NCI-H345 (cell line): ENCODE results near the gene ATP2B2.

Experiments used
- DNase-seq: peaks from one replicate; lab custom pipeline; 2025; lab: John Stamatoyannopoulos, UW

The ATP2B2 gene

GRCh38 chr3:10328460-10329071 is 176.8 kb downstream of the ATP2B2 start:
- DNase-seq = no peak

DNA sequence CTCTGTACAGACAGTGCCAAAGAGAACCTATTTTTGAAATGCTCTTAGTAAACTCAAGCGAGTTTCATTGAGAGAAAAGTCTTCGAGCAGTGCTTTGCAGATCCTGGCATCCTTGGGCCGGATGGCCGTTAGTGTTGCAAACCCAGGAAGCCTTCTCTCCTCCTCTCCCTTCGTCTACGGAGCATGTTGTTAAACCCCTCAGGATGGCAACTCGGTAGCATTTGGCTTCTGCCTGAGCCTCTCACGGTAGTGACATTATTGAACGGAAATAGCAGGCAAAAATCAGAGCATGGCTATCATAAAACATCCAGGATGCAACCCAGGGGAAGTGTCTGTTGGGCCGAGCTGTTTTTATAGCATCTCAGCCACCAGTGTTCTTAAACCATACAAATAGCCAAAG is 177.8 kb downstream of the ATP2B2 start:
- DNase-seq = no peak

DNA sequence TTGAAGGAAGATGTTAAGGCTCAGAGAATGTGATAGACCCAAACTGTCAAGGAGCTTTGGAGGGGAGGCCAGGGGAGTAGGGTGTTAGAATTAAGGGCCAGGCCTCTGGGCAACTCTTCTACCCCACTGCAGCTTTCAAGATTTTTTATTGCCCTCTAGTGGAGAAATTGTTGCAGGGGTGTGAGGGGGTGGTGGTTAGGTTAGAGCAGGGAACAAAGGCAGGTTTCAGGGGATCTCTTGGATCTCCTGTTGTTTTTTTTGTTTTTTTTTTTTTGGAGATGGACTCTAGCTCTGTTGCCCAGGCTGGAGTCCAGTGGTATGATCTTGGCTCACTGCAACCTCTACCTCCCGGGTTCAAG is 183.1 kb downstream of the ATP2B2 start:
- peak; percentile 3 for DNase-seq

DNA sequence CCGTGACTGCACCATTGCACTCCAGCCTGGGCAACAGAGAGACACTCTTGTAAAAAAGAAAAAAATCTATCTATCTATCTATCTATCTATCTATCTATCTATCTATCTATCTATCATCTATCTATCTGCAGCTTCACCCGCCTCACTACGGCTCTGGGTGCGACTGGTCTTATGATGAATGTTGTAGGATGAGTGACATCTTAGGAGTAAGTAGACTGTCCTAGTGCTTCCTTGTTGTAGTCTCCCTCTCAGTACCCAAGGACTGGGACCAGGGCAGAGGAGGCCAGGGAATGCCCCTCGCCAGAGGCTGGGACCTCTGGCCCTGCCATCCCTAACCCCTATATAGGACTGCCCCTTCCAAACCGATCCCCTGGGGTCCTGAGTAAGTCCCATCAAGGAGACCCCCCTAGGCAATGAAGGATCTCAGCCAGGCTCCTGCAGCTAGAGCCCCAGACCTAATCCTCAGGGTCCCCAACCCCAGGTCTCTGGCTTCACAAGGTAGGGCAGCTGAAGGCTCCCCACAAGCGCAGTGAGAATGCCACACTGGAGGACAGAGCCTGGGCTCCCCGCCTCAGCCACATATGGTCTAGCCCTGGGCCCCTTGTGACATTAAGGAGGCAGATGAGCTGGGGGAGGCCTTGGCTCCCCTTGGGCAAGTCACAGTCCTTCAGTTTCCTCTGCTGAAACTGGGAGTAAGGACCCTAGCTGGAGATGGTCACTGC is 183.6 kb downstream of the ATP2B2 start:
- no peak for DNase-seq

DNA sequence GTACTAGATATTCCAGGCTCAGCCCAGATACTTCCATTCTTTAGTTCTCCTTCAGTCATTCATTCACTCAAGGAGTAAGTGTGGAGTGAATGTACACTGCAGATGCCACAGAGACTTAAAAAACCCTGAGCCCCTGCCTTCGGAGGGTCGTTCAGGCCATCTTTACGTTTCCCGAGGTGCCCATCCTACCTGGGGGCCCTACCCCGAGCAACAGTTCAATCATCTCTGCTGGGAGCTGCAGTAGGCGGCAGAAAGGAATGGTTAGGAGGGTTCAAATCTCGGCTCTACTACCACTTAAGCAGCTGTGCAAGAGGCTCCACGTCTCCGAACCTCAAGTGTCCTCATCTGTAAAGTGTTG is 185.1 kb downstream of the ATP2B2 start:
- no peak for DNase-seq

DNA sequence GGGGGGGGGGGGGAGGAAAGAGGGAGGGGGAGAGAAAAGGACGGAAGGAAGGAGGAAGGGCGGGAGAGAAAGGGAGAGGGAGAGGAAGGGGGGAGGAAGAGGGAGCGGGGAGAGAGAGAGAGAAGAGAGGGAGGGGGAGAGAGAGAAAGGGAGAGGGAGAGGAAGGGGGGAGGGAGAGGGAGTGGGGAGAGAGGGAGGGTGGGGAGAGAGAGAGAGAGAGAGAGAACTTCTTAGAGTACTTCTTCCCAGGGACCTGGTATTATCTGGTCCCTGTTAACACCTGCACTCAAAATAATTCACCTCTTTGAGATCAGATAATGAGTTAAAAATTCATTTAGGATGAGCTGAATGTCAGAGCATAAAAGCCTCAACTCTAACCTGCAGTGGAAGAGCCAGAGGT is 185.6 kb downstream of the ATP2B2 start:
- no peak for DNase-seq

GRCh38 chr3:10319251-10319650 is 186.1 kb downstream of the ATP2B2 start:
- no peak for DNase-seq

- DNase-seq = no peak
Measured at GRCh38 chr3:10317961-10318350, 187.4 kb downstream of the ATP2B2 start.

DNA sequence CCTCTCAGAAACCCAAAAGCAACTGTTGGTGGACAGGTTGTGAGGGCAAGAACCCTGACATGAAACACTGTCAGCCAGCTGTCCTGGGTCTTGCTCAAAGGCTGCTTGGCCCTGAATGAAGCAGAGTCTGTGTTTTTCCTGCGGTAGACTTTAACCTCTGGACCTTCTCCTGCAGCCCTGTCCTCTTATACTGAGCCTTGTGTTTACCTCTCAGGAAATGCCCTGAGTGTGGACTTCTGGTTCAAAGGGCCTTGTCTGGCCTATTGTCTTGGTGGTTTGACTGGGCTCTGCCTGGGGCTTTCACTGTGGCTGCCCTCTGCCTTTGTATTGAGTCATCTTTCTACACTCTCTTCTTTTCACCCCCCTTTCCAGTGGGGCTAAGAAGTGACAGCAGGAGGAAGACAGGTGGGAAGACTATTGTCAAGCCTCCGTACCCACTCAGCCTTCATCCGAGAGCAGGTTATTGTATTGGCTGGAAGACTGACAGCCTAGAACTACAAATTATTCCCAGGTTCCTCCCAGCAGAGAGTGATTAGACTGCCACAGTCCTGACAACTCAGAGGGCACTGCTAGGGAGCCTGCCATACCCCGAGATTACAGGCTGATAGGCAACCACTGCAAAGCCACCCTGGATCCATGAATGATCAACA is 187.9 kb downstream of the ATP2B2 start:
- no peak for DNase-seq

- DNase-seq = no peak
Measured at GRCh38 chr3:10315771-10316344, 189.5 kb downstream of the ATP2B2 start.

DNA sequence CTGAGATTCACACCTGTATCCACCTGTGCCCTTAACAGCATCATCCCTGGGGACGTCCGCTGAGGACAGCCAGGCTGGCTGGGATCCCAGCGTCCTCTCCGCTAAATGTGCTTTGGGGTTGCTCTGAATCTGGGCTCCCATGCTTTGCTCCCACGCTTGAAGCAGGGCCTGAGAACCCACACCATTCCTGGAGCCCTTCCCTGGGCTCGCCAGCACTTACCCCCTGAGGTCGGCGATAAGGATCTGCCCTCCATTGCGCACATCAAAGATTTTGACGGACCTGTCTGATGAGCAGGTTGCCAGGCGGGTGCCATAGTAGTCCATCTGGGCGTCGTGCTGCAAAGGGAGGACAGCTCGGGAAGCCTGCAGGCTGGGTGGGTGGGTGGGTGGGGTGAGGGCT is 190.3 kb downstream of the ATP2B2 start:
- no peak for DNase-seq

DNA sequence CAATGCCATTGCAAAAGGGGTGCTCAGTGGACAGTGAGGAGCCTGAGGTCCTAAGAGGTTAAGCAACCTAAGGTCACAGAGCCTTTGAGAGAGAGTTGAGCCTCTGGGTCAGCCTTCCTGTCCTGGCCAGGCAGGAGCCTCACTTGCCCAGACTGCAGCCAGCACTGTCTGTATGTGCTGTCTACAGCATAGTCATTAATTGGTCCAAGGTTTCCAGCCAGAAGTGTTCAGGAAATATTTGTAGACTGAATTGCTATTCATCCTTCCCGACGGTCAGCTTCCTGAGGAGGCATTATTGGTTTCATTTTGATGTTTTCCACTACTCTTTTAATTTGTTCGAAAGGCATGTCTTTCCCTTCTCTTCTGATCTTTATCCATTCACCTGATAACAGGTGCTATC is 192.5 kb downstream of the ATP2B2 start:
- DNase-seq = no peak

DNA sequence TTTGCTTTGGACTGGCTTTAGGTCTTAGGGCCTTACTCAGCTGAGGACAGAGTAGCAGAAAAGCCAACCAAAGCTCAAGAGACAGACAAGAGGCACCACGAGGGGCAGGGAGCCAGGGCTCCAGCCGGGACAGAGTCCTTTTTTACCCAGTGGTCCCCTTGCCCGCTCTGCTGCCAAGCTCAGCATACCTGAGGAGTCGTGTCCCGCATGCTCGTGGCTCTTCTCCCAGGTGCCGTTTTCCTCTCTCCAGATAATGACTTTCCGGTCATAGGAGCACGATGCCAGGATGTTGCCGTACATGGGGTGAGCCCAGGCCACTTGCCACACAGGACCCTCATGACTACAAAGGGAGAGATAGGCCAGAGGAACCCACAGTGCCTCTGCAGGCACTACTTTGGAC is 193.0 kb downstream of the ATP2B2 start:
- DNase-seq = no peak

DNA sequence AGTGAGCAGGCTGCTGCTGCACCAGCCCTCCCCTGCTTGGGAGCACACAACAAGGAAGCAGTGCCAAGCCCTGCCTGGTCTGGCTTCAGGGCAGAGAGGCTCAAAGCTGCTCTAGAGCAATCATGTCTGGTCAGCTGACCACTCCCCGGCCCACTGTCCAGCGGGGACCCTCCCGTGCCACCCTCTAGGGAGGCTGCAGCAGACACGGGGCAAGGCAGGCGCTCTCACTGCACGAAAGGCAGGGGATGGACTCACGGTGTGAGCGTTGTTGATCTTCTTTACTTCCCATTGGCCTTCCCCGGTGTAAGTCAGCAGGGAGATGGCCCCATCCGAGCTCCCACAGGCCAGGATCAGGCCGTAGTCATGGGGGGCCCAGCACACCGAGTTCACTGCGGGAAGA is 193.7 kb downstream of the ATP2B2 start:
- DNase-seq = no peak

- no peak for DNase-seq
Measured at GRCh38 chr3:10310578-10310977, 194.8 kb downstream of the ATP2B2 start.

DNA sequence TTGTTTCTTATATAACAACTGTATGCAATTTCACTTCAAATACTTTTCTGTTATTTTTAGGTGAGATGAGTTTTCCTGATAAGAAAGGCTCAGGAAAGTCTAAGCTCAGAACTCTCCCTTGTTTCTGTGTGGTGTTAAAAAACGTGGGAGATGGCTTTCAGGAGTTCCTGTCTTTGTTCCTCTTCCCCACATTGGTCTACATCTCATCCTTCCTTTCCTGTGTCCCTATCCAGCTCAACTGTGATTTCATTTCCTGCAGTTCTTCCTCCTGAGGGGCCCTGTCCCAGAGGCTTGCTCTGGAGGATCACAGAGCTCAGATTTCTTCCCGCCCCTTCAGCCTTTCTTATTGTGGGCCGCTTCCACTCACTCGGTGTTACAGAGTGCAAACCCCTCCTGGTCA is 195.7 kb downstream of the ATP2B2 start:
- DNase-seq = no peak

GRCh38 chr3:10308678-10309077 is 196.7 kb downstream of the ATP2B2 start:
- no peak for DNase-seq

- no peak for DNase-seq
Measured at GRCh38 chr3:10306156-10306555, 199.2 kb downstream of the ATP2B2 start.

- DNase-seq = no peak
Measured at GRCh38 chr3:10305331-10305902, 200.0 kb downstream of the ATP2B2 start.

DNA sequence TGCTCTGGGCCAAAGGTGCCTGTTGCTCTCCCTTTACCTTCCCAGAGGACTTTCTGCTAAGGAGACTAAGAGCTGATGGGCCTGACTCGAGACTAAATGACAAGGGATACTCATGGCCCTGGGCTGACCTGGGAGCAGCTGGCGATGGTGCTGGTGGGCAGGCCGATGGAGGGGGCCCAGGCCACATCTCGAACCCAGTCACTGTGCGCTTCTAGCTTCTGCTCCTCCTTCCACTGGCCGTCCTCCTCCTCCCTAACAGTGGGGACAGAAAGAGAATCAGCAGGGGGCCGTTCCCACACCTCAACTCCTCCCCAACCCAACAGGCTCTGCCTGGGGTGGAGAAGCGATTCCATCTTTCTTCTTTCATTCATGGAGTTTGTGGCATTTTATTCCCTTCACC is 200.5 kb downstream of the ATP2B2 start:
- DNase-seq = no peak

- DNase-seq = no peak
Measured at GRCh38 chr3:10303785-10304184, 201.6 kb downstream of the ATP2B2 start.

DNA sequence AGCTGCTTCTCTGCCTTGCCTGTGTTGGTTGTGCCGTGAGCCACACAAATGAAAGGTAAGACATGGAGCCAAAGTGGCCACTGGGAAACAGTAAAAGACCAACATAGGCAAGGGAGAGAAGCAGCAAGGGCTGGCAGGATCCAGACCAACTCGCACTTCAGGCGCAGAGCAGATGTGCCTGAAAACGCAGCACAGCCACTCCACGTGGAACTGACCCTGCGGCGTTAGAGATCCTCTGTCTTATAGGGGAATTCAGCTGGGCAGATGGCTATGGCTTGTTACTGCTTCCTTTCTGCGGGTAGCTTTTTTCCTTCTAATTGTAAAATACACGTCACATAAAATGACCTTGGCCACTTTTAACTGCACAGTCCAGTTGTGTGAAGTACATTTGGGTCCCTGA is 202.3 kb downstream of the ATP2B2 start:
- no peak for DNase-seq

- no peak for DNase-seq
Measured at GRCh38 chr3:10300087-10300486, 205.3 kb downstream of the ATP2B2 start.
